ENCODE measurements around the gene CD63.

Gene CD63

DNA sequence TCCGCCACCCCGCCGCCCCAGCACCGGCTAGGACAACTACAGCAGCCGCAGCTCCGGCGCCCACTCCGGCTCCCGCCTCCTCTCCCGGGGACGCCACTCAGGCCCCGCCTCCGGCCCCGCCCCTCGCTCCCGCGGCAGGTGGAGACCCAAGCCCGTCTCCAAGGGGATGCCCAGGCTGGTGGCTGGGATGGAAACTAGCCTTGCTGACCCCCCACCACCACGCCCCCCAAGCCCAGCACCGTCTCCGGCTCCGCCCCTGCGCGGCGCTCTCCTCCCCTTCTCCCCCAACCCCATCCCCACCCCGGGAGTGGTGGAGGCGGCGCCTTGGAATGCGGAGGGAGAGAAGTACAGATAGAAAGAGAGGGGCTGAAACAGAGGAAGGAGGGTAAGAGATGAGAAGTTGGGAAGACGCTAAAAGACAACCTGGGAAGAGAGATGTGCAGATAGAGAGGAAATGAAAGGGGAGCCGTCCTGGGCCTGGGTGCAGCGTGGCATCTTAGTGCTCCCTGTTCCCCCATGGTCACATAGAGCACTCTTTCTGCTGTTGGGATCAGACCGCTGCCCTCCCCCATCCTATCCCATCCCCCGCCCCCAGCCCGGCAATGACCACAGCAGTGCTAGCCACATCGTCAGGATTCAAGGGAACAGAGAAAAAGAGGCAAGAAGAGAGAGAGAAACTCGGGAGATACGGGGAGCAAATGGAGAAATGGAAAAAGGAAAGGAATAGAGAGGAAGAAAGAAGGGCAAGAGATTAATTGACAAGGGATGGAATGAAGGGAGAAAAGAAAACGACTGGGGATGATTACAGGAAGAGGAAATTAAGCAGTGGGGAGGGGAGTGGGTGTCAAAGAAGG, 20.7 kb downstream of the CD63 start, which contains the start of gene ITGA7:
TSS of gene ITGA7 (minus strand) at position 64 of the 854 bp plus-strand sequence. CDS start 222 bp downstream, outside the sequence.
- FAIRE-seq (peak; percentile 82), DNase-seq (ENCODE audit: insufficient read length, low spot score) (peak; percentile 84)

DNA sequence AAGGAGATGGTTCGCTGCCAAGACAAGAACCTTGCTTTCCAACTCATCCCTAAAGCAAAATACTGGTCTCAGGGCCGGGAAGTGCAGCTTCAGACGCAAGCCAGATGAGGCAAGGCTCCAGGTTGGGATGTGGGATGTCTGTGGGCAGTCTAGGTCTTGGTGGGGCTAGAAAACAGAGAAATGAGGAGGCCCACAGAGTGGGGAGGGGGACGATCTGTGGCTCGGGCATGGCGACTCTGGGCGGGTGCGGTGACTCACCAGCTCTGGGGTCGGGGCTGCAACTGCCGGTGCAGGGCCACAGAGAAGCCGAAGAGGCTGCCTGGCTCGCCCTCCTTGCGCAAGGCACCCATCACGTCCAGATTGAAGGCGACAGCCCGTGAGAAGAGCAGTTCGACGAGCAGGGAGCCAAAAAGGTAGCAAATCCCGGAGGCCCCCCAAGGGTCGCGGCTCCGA, 21.6 kb downstream of the CD63 start:
- FAIRE-seq (peak; percentile 16), DNase-seq (ENCODE audit: insufficient read length, low spot score) (peak; percentile 41)

DNA sequence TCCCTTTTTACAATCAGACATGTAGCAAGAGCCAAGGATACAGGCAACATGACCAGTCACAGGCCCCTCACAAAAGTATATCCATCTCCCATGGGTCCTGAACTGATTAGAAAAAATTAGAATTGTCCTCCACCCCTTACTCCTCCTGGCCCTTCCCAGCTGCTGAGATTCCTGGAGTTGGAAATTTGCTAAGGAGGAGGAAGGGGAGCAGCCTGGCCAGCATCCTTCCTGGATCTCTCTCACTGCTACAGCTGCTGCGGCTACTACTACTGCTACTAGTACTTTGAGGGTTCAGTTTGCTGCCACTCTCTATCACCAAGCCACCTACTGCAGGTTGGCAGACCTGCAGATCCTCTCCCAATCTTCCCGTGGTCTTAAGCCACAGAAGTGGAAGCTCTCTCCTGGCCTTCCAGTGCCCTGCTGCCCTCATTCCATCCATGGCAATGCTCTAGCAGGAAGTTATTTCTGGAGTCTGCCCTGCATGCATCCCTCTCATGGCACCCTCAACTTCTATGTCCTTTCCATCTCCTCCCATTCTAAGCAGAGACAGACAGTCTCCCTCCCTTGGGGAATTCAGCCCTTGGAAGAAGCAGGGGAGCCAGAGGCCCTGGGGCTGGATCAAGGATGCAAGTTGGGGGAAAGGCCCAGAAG, 22.1 kb downstream of the CD63 start:
- DNase-seq (ENCODE audit: insufficient read length, low spot score): no peak
- FAIRE-seq: no peak

DNA sequence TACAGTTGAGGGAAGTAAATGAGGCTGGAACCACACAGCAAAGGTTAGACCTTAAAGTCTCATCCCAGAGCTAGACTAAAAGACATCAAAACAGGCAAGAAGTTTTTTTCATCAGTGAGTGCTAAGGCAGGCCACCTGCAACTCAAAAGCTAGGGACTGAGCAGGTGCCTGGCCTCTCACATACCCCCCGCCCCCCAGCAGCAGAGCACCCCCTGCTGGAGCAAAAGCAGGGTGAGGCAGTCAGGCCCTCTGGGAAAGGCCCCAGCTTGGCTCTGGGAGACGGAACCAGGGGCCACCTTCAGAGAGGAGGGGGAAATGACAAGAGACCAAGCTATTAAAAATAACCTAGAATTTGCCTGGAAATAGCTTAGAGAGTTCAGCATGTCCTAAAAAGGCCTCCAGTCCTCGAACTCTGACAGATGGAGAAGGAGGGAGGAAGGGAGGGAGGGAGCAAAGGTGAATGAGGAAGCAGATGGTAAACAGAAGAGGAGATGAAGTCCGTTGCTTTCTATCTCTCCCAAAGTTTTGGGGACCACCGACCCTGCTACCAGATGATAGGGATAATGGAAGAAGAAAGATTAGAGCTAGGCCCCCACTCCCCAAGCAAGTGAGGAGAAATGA, 22.9 kb downstream of the CD63 start:
- FAIRE-seq (no peak), DNase-seq (ENCODE audit: insufficient read length, low spot score) (no peak)

DNA sequence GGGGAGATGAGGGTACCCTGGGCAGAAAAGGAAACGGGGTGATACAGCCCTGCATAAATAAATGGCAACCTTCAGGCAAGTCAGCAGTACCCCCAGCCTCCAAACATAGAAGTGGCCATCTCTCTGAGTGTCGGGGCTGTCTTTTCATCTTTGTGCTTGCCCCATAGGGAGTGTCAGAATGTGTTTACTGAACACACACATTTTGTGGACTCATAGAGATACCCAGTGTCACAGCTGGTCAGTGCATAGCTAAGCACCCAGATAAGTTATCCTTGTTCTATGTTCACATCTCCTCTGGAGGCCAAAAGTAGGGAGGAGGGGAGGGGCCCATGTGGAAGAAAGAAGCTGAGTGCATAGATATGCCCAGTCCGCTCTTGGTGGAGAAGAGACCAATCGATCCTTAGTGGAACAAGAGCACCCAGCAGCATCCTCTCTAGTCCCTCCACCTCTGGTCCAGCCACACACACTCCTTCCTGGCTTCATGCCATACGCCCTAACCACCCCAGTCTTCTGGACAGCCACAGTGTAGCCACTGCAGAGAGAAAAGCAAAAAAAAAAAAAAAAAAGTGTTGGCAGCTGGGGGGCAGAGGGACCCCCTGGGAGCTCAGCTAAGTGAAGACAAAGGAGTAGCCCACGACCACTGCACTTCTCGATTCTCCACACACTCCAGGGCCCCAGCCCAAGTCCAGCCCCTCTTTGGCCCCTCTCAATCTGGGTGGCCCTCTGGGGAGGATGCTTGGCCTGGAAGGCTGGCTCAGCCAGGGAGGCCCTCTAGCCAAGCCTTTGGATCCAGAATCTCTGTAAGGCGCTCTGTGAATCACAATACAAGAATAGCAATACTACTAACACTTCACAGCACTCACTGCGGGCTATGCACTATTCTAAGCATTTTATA, 23.7 kb downstream of the CD63 start:
- DNase-seq (ENCODE audit: insufficient read length, low spot score): no peak
- no peak for FAIRE-seq

DNA sequence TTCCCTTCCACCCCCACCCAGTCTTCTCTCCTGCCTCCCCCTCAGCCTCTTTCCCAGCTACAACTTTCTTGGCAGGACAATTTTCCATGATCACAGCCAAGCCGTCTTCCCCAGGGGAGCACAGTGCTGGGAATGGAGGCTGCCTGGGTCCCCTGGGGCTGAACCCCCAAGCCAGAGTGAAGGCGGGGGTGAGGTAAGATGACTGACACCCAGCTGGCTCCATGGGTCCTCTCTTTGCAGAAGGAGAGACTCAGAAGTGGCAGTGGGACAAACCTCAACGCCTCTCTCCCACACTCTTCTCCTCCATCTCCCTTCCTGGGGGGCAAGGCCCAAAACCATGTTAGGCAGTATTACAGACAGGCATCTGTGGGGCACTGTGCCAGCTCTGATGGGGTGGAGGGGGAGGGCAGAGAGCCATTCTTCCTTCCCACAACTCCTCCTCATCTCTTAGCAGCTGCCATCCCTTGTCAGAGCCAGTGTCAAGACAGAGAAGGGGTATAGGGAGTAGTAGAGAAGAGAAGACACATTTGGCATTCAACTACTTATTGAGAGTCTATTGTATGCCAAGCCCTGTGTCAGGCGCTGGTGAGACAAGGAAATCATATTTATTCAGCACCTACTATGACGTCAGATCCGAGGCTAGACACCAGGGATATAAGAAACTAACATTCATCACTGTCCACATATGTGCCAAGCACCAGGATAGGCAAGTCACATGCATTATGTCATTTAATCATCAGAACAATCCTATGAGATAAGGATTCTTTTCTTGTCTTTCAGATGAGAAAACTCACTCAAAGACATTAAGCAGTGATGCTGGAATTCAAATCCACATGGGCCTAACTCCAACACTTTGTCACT, 24.7 kb downstream of the CD63 start:
- no peak for DNase-seq (ENCODE audit: insufficient read length, low spot score)
- no peak for FAIRE-seq

DNA sequence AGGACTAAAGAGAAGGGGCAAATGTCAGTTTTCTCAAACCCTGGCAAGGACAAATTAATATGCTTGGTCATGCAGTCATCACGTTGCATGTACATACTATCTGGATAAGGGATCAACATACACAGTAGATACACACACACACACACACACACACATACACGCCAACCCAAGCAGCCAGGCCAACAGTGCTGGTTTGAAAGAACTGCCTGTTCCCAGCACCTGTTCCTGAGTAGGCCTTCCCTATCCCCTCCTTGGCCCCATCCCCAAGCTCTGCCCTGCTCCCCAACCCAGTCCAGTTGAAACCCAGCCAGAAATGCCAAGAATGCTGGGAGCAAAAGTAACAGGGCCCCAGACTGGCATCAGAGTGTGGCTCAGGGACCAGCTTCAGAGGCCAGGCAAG, 25.5 kb downstream of the CD63 start:
- DNase-seq (ENCODE audit: insufficient read length, low spot score) (no peak), FAIRE-seq (no peak)

DNA sequence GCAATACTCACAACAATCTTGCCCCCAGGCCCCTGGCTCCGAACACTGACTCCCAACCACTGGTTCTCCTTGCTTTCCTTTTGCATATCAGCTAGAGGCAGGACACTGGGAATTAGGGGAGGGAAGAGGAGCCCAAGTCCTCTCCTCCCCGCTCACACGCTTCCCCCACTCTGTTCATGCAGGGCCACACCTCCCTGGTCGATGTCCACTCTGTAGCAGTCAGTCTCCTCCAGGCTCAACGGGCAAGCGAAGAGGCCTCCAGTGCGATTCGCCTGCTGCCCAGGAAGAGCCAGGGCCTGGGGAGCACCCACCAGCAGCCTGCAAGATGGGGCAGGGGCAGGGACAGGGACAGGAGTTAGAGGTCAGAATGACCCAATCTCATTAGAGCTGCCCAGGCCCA, 25.9 kb downstream of the CD63 start:
- DNase-seq (ENCODE audit: insufficient read length, low spot score): no peak
- FAIRE-seq: no peak

DNA sequence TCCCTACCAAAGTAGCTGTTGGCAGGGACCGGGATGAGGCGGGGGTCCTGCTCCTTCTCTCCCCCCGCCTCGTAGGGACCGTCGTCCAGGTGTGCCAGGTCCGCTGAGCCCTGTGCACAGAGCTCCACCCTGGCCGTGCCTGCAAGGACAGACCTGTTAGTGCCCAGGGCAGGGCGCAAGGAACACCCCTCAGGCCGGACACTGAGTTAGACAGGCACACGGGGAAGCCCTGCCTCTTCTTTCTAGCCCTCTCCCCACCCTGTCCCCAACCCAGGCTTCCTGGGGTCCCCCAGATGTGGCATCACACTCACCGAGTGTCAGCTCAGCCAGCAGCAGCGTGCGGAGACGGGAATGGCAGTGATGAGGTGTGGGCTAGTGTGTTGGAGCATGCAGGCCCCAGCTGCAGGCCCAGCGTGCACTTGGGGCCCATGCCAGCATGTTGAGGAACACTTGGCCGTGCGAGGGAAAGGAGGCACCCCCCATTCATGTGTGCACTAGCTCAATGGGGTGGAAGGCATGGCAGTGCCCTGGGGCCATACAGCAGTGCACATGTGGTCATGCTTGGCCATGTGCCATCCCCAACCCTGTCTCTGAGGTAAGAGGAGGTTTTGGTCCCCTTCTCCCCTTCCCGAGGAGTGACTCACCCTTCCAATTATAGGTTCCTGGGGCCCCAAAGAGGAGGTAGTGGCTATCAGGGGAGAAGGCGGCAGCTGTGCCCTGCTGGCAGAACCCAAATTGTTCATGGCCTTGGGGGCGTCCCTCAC, 28.4 kb downstream of the CD63 start:
- FAIRE-seq (no peak), DNase-seq (ENCODE audit: insufficient read length, low spot score) (no peak)

DNA sequence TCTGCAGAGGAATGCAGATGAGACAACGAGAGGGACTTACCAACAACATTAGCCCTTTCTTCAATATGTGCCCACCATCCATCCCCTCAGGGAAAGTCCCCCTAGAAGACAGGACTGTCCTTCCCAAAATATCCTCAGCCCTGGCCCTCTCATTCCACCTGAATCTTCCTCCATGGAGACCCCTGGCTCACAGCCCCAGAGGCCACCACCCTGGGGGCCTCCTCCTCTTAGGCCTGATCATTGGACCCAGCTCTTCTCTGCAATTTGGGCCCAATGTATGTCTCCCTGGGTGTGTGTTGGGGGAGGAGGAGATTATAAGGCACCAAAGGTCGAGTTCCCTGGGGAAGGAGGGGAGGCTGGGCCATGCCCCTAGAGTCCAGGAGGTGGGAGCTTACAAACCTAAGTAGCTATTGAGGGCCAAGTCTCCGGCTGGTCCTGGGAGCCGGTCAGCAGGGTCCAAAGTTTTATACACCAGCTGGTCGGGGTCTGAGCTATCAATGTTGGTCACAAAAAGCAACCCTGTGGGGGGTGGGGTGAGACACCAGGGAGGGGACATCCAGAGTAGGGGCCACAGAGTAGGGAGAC, 29.2 kb downstream of the CD63 start:
- DNase-seq (ENCODE audit: insufficient read length, low spot score) (no peak), FAIRE-seq (no peak)

DNA sequence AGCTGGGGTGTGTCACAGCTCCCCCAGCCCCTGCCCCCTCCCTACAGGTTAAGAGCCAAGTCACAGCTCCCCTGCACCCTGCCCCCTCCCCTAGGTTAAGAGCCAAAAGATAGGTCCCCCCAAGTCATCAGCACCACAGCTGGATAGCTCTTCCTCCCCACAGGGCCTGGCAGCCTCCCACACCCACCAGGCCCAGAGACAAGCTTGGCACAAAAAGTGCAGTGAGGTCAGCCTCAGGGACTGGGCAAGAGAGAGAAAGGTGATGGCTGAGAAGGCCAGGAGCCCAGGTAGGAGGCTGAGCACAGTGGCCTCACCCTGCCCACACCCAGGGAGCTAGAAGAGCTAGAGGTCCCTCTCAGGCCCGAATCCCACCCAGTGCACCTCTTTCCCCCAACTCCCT, 29.8 kb downstream of the CD63 start:
- DNase-seq (ENCODE audit: insufficient read length, low spot score) (no peak), FAIRE-seq (no peak)

DNA sequence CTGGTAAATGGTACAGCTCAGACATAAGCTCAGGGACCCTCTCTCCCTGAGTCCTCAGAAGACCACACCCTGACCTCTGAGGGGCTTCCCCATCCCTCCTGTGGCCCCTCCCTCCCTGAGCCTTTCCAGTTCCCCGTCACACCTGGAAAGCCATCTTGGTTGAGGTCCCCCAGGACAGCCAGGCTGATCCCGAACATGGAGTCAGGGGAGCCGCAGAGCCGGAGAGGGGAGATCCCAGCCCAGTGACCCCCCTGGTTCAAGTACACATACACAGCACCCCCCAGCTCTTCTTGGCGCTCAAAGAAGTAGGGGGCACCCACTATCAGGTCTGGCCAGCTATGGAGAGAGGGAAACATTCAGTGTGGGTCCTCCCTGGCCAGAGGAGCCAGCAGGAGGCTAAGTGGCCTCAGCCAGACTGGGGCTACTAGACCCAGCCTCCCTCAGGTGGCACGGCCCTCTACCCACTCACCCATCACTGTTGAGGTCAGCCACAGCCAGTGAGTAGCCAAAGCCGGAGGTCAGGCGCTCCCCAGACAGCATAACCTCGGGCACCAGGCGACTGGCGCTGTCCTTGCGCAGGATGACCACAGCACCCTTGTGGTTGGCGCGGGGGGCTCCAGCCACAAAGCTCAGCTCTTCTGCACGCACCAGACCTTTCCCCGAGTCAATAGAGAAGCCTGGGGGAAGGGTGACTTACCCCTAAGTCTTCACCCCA, 30.4 kb downstream of the CD63 start:
- FAIRE-seq (no peak), DNase-seq (ENCODE audit: insufficient read length, low spot score) (no peak)

DNA sequence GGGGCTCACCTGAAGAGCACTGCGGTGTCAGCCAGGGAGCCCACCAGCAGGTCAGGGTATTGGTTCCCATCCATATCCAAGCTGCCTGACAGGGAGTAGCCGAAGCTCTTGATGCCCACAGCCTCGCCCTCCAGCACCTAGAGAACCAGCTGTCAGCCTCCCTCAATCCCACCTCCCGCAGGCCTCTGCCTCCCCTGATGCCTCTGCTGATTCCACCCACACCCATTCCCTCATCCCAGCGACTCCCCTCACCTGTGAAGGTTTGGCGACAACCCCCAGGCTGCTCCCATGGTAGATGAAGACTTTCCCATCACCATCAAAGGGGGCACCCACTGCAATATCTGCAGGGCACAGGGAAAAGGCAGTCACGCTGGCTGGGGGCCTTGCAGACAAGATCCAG, 31.1 kb downstream of the CD63 start:
- FAIRE-seq (no peak), DNase-seq (ENCODE audit: insufficient read length, low spot score) (no peak)

DNA sequence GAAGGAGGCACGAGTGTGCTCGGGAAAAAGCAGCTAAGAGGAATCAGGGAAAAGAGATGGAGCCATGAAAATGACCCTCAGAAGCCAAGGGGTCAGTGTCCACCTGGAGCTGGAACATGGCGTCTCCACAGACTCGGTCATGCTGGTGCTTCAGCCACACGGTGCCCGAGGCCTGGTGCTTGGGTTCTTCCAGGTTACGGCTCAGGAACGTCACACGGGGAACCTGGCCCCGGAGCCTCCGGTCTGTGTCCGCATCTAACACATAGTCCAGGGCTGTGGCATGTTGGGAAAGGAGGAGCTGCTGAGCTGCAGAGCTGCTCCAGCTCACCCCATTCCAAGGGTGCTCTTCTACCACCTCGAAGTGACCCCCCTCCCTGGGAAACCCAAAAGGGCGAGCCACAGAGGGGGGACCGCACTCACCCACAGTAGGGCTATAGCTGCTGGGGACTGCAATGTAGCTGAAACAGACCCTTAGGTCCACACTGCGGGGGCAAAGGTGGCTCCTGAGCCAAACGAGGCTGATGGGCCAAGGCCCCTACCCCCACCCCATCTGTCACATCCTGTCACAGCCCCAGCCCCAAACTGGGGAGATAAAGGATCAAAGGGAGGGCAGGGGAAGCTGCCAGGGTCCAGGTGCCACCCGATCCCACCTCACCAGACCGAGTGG, 31.9 kb downstream of the CD63 start:
- FAIRE-seq: no peak
- no peak for DNase-seq (ENCODE audit: insufficient read length, low spot score)

DNA sequence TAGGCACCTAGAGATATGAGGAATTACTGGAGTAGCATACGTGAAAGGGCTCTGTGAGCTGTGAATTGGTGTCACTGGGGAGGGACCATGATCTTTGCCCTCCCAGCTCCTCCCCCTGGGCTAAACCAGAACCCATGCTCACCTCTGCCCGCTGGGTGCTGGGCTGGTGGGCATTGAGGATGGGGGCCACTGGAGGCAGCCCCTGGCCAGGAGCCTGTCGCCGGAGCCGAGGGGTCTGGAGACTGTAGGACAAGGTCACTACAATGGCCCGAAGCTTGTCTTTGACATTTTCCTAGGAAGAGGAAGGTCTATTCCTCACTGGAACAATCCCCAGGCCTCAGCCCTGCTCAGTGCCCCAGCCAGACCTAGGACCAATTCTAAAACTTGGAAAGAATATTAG, 32.7 kb downstream of the CD63 start:
- FAIRE-seq: no peak
- DNase-seq (ENCODE audit: insufficient read length, low spot score): no peak

DNA sequence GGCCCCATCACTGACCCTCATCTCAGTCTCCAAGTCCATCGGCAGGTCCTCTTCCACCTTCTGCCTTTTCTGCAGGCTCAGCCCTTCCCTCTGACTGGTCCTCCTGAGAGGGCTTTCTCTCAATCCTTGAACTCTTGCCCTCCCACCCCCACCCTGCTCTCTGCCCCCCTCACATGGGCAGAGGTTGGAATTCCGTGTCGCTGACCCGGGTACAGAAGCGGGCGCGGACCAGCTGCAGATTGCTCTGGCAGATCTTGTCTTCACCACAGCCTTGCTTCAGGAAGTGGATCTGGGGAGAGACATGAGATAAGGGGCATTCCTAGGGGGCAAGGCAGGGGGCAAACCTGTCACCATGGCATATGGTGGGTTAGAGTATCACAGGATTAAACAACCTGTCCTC, 33.5 kb downstream of the CD63 start:
- FAIRE-seq: no peak
- no peak for DNase-seq (ENCODE audit: insufficient read length, low spot score)

DNA sequence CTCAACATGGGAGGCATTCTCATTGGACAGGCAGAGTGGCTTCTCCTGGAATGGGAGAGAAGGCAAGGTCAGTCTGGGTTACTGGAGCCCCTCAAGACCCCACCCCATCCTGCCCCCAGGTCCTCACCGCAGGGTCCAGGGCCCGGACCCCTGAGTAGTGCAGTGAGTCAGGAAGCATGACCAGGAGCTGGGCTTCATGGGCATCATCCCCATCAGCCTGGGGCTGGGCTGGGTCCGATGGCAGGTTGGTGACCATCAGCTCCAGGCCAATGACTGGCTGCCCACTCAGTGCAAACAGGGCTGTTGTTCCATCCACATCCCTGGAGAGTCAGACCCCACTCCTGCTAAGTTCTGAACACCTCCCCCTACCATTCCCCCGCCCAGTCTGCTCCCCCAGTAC, 34.2 kb downstream of the CD63 start:
- no peak for DNase-seq (ENCODE audit: insufficient read length, low spot score)

DNA sequence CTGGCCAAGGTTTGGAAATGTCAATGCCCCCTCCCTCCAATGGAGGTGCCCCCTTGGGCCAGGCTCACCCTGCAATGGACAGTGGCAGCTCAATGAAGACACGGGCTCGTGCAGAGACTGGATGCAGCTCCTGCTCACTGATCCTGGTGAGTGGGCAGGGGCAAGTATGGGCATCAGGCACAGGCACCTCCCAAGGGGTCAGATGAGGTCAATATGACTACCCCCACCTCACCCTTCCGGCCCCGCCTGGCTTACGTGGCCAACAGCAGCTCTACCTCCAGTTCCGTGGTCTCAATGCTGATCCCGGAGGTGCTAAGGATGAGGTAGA, 34.7 kb downstream of the CD63 start:
- FAIRE-seq (no peak), DNase-seq (ENCODE audit: insufficient read length, low spot score) (no peak)

More for the DNA sequence above, 34.2 kb downstream of the CD63 start:
- no peak for FAIRE-seq
